Activated CD4-positive, alpha-beta T cell treated with anti-CD3 and anti-CD28 coated beads for 24 hours (primary cell): Measurements from ENCODE around the gene HMGA1.
"Not testable (repeated sequence)": the region's sequence is repeated elsewhere in the genome, so short reads cannot be mapped to it uniquely, and the experiment has no call there.

Source experiments
- DNase-seq, 2 donors: peaks; one replicate each; pipeline ENCODE4 v3.0.0-alpha.2; 2020; ENCODE audit warnings: low read depth in 2 of 2

The HMGA1 gene

GRCh38 chr6:34260576-34261267 lies 24.0 kb downstream of the HMGA1 start:
- no peak for DNase-seq

- DNase-seq: not testable (repeated sequence)
Measured at GRCh38 chr6:34263484-34263883, 26.8 kb downstream of the HMGA1 start.

GRCh38 chr6:34267746-34268145 lies 31.1 kb downstream of the HMGA1 start:
- no peak for DNase-seq

- not testable (repeated sequence) for DNase-seq
Measured at GRCh38 chr6:34269132-34269531, 32.5 kb downstream of the HMGA1 start.

GRCh38 chr6:34269658-34270341 lies 33.1 kb downstream of the HMGA1 start:
- not testable (repeated sequence) for DNase-seq

- DNase-seq: no peak
Measured at GRCh38 chr6:34272013-34272926, 35.6 kb downstream of the HMGA1 start.

- DNase-seq: no peak
Measured at GRCh38 chr6:34273242-34273805, 36.7 kb downstream of the HMGA1 start.

- no peak for DNase-seq
Measured at GRCh38 chr6:34274129-34274528, 37.5 kb downstream of the HMGA1 start.

GRCh38 chr6:34275128-34275804 lies 38.6 kb downstream of the HMGA1 start:
- no peak for DNase-seq

GRCh38 chr6:34276191-34276590 lies 39.5 kb downstream of the HMGA1 start:
- DNase-seq: no peak

- DNase-seq: no peak
Measured at GRCh38 chr6:34276881-34277762, 40.4 kb downstream of the HMGA1 start.

- no peak for DNase-seq
Measured at GRCh38 chr6:34277763-34278112, 41.1 kb downstream of the HMGA1 start.

GRCh38 chr6:34278833-34279232 lies 42.2 kb downstream of the HMGA1 start:
- no peak for DNase-seq

- no peak for DNase-seq
Measured at GRCh38 chr6:34280216-34280615, 43.5 kb downstream of the HMGA1 start.

GRCh38 chr6:34281702-34282334 lies 45.1 kb downstream of the HMGA1 start:
- DNase-seq: no peak

GRCh38 chr6:34284563-34285447 lies 48.1 kb downstream of the HMGA1 start:
- DNase-seq: no peak

GRCh38 chr6:34285448-34286164 lies 48.9 kb downstream of the HMGA1 start:
- no peak for DNase-seq

GRCh38 chr6:34288581-34288980 lies 51.9 kb downstream of the HMGA1 start:
- DNase-seq: no peak
